GM19455 (cell line): ENCODE measurements around the gene C1QTNF3.
"Not testable (repeated sequence)": the region's sequence is repeated elsewhere in the genome, so short reads cannot be mapped to it uniquely, and the experiment has no call there.

ENCODE experiments used
- ATAC-seq: cut with Tn5 transposase; IDR thresholded peaks from one replicate; pipeline ENCODE4 v1.9.1; 2021; ENCODE audit not compliant: unreplicated experiment

C1QTNF3 gene

GRCh38 chr5:34043099-34043876, at the start of gene C1QTNF3:
C1QTNF3 (minus strand) TSS chr5:34043213; CDS start chr5:34043125, 88 bp downstream.
- ATAC-seq: no peak

- ATAC-seq: not testable (repeated sequence)
Measured at GRCh38 chr5:34091039-34091438, 48.0 kb upstream of the C1QTNF3 start.

GRCh38 chr5:34089802-34090201, 46.8 kb upstream of the C1QTNF3 start:
- not testable (repeated sequence) for ATAC-seq

- not testable (repeated sequence) for ATAC-seq
Measured at GRCh38 chr5:34087728-34088127, 44.7 kb upstream of the C1QTNF3 start.

- ATAC-seq: not testable (repeated sequence)
Measured at GRCh38 chr5:34083898-34084297, 40.9 kb upstream of the C1QTNF3 start.

- not testable (repeated sequence) for ATAC-seq
Measured at GRCh38 chr5:34079505-34079904, 36.5 kb upstream of the C1QTNF3 start.

- not testable (repeated sequence) for ATAC-seq
Measured at GRCh38 chr5:34077636-34078035, 34.6 kb upstream of the C1QTNF3 start.

GRCh38 chr5:34076719-34077364, 33.8 kb upstream of the C1QTNF3 start:
- ATAC-seq: not testable (repeated sequence)

- not testable (repeated sequence) for ATAC-seq
Measured at GRCh38 chr5:34074472-34074871, 31.5 kb upstream of the C1QTNF3 start.

GRCh38 chr5:34074071-34074470, 31.1 kb upstream of the C1QTNF3 start:
- ATAC-seq: not testable (repeated sequence)

- ATAC-seq: not testable (repeated sequence)
Measured at GRCh38 chr5:34070626-34071025, 27.6 kb upstream of the C1QTNF3 start.

- no peak for ATAC-seq
Measured at GRCh38 chr5:34064656-34065055, 21.6 kb upstream of the C1QTNF3 start.

- ATAC-seq: no peak
Measured at GRCh38 chr5:34062419-34062818, 19.4 kb upstream of the C1QTNF3 start.

GRCh38 chr5:34061993-34062392, 19.0 kb upstream of the C1QTNF3 start:
- no peak for ATAC-seq

- no peak for ATAC-seq
Measured at GRCh38 chr5:34059977-34060376, 17.0 kb upstream of the C1QTNF3 start.

- ATAC-seq: no peak
Measured at GRCh38 chr5:34058532-34058931, 15.5 kb upstream of the C1QTNF3 start.

GRCh38 chr5:34057569-34057968, 14.6 kb upstream of the C1QTNF3 start:
- no peak for ATAC-seq

GRCh38 chr5:34057118-34057517, 14.1 kb upstream of the C1QTNF3 start:
- ATAC-seq: no peak

GRCh38 chr5:34055667-34056066, 12.7 kb upstream of the C1QTNF3 start:
- ATAC-seq: no peak

- ATAC-seq: no peak
Measured at GRCh38 chr5:34054400-34054729, 11.4 kb upstream of the C1QTNF3 start.

GRCh38 chr5:34053571-34054399, 10.8 kb upstream of the C1QTNF3 start:
- ATAC-seq: no peak

GRCh38 chr5:34053133-34053532, 10.1 kb upstream of the C1QTNF3 start:
- ATAC-seq: no peak
